ENCODE data around the gene ZYX. TPM values are rescaled to one million over a fixed set of nuclear protein-coding genes. Genes with fewer than 3 reads are reported as not detected.

The ZYX gene
- total and polyA plus RNA-seq, 9 of the 15 experiments (the other 6 are each of a cell fraction or from before 2014, with no cell fraction given) = 1.8 to 130 (median 15.7) TPM

- TF ChIP-seq CCNT2 (IDR thresholded peaks at IDR 0.05; ENCODE audit: borderline replicate concordance, extremely low read depth, insufficient read length, low read depth, low read length) (peak; percentile 59), HMGN3 (IDR thresholded peaks at IDR 0.05; ENCODE audit: borderline replicate concordance, extremely low read depth, insufficient read length, low read depth, low read length) (peak; percentile 60), MYC (IDR thresholded peaks at IDR 0.05; ENCODE audit: low read depth, low read length) (peak; percentile 59; the same call in 1 of the 2 replicates), MYC (CRISPR knock-in tag; IDR thresholded peaks at IDR 0.05; ENCODE audit: borderline replicate concordance, low read depth) (0 out of 2 replicates have a peak, but pooled peaks have one; percentile 32), ZFP36 (IDR thresholded peaks at IDR 0.05; ENCODE audit: low read depth, low read length, partially characterized antibody) (peak; percentile 50), ELF1 (tag; IDR thresholded peaks at IDR 0.05) (peak; percentile 49; the same call in 1 of the 2 replicates), HDAC6 (IDR thresholded peaks at IDR 0.05; ENCODE audit: low read depth, low read length) (peak; percentile 95; the same call in 1 of the 2 replicates), ETS1 (conservative IDR thresholded peaks at IDR 0.05; ENCODE audit: control insufficient read depth, low read depth, low read length) (no peak), ILF3 (IDR thresholded peaks at IDR 0.05; ENCODE audit: borderline replicate concordance) (no peak), NRF1 (conservative IDR thresholded peaks at IDR 0.05 in 1 of 2, IDR thresholded peaks at IDR 0.05 in 1 of 2) (peak; percentile 78 to 83), ZNF143 (CRISPR knock-in tag; IDR thresholded peaks at IDR 0.05) (no peak), EGR1 (conservative IDR thresholded peaks at IDR 0.05) (peak; percentile 9), NR2C2 (CRISPR knock-in tag; IDR thresholded peaks at IDR 0.05) (0 out of 2 replicates have a peak, but pooled peaks have one; percentile 54), NR2C2 (tag; IDR thresholded peaks at IDR 0.05) (no peak), CREM (IDR thresholded peaks at IDR 0.05; ENCODE audit: low read depth) (peak; percentile 81), JUNB (CRISPR knock-in tag; conservative IDR thresholded peaks at IDR 0.05) (no peak)
These were observed 35.7 kb upstream of the ZYX start (continued) for GRCh38 chr7:143345428-143345900.

Data from K562 (cell line).